Fibroblast of lung (primary cell): ENCODE measurements around the gene ZBTB7B. TPM values are rescaled to one million over a fixed set of nuclear protein-coding genes. Genes with fewer than 3 reads are reported as not detected.

Experiments used
- DNase-seq, 2 donors: peaks; one replicate each; pipeline versions ENCODE4 v3.0.0 to v3.0.0-alpha.2; 2010; ENCODE audit warnings: low read depth in 2 of 2
- H2AFZ ChIP-seq: 2 replicates; pipeline ENCODE4 v1.5.1; 2012; ENCODE audit warnings: low read length, control low read depth, inconsistent platforms
- H3K27ac ChIP-seq: 2 replicates; pipeline ENCODE4 v1.5.1; 2011; ENCODE audit warnings: low read length, control low read depth; ENCODE audit not compliant: insufficient read depth
- H3K27me3 ChIP-seq: 2 replicates; pipeline ENCODE4 v1.5.1; 2011; ENCODE audit warnings: mild to moderate bottlenecking, low read length; ENCODE audit not compliant: control insufficient read depth, insufficient read depth
- H3K36me3 ChIP-seq: 2 replicates; pipeline ENCODE4 v1.5.1; 2011; ENCODE audit warnings: low read length; ENCODE audit not compliant: control insufficient read depth, insufficient read depth
- H3K4me1 ChIP-seq: 2 replicates; pipeline ENCODE4 v1.5.1; 2011; ENCODE audit warnings: low read length; ENCODE audit not compliant: control insufficient read depth, insufficient read depth; ENCODE audit errors: extremely low read depth
- H3K4me2 ChIP-seq: 2 replicates; pipeline ENCODE4 v1.5.1; 2011; ENCODE audit warnings: low read length, control low read depth; ENCODE audit not compliant: insufficient read depth; ENCODE audit errors: extremely low read depth
- H3K4me3 ChIP-seq, 4 experiments: fragments of 200-600 bp in 1 of 4; sonication (generic) in 1 of 4; replicated peaks in 1 of 4; 2 replicates each; pipeline ENCODE4 v1.5.1; 2011 to 2016; ENCODE audit warnings: low read length in 4 of 4, low read depth in 3 of 4, mild to moderate bottlenecking in 3 of 4, control low read depth in 2 of 4, inconsistent platforms in 1 of 4, mixed read lengths in 1 of 4; ENCODE audit not compliant: insufficient read depth in 1 of 4; ENCODE audit errors: control extremely low read depth in 1 of 4
- H3K79me2 ChIP-seq: 2 replicates; pipeline ENCODE4 v1.5.1; 2012; ENCODE audit warnings: mild to moderate bottlenecking, low read length, inconsistent platforms; ENCODE audit not compliant: control insufficient read depth, insufficient read depth
- H3K9ac ChIP-seq: 2 replicates; pipeline ENCODE4 v1.5.1; 2011; ENCODE audit warnings: mild to moderate bottlenecking, low read length, control low read depth; ENCODE audit not compliant: insufficient read depth
- H3K9me3 ChIP-seq: 2 replicates; pipeline ENCODE4 v1.5.1; 2012; ENCODE audit warnings: low read depth, low read length; ENCODE audit not compliant: control insufficient read depth, insufficient read depth
- H4K20me1 ChIP-seq: 2 replicates; pipeline ENCODE4 v1.5.1; 2011; ENCODE audit warnings: low read length; ENCODE audit not compliant: control insufficient read depth, insufficient read depth; ENCODE audit errors: extremely low read depth
- EZH2 ChIP-seq: IDR thresholded peaks from 2 replicates; pipeline ENCODE4 v1.5.1; 2012; ENCODE audit warnings: low read length, control low read depth, mild to moderate bottlenecking; ENCODE audit errors: missing control alignments
- polyA plus RNA-seq, 2 donors: library from polyadenylated mRNA; depleted of rRNA in 1 of 2; stranded (reverse) in 1 of 2; unstranded in 1 of 2; fragments of >200 nt; gene quantifications; 2 replicates each; pipeline ENCODE4 v1.2.1, GENCODE V29; 2011 to 2012; ENCODE audit warnings: missing spikeins in 1 of 2
- total RNA-seq: library from RNA; depleted of rRNA; stranded (reverse); fragments of >200 nt; gene quantifications from 2 replicates; pipeline ENCODE4 v1.2.1, GENCODE V29; 2014
- TF ChIP-seq, protein P1 (sequence below), 2 donors: IDR thresholded peaks in 1 of 2; conservative IDR thresholded peaks in 1 of 2; 1 replicate in 1 of 2; 2 replicates in 1 of 2; pipeline ENCODE4 v1.5.1; 2011 to 2012; ENCODE audit warnings: low read length in 2 of 2, control low read depth in 1 of 2, inconsistent platforms in 1 of 2, low read depth in 1 of 2, mild to moderate bottlenecking in 1 of 2

Gene ZBTB7B
- total and polyA plus RNA-seq, 2 donors (not counting 1 experiment from before 2014, with no cell fraction given): 7.0 to 19.3 TPM

DNA sequence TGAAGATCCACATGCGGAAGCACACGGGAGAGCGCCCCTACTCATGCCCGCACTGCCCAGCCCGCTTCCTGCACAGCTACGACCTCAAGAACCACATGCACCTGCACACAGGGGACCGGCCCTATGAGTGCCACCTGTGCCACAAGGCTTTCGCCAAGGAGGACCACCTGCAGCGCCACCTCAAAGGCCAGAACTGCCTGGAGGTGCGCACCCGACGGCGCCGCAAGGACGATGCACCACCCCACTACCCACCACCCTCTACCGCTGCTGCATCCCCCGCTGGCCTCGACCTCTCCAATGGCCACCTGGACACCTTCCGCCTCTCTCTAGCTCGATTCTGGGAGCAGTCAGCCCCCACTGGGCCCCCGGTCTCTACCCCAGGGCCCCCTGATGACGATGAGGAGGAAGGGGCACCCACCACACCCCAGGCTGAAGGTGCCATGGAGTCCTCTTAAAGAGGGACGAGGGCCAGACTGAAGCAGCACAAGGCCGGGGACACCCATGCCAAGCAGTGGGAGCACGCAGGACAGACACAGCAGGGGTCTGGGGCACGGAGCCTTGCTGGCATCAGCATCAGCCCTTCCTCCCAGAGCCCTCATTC is 13.7 kb downstream of the ZBTB7B start:
- no peaks in the 10 kb centered on the region for H3K79me2 ChIP-seq
- no peaks in the 10 kb centered on the region for H3K9me3 ChIP-seq
- no peak overlapping the region for H3K4me3 ChIP-seq
- no peak for DNase-seq
- H4K20me1 ChIP-seq: no peaks in the 10 kb centered on the region
- no peaks in the 10 kb centered on the region for H3K27me3 ChIP-seq
- peaks cover 16% of the 10 kb centered on the region for H3K4me1 ChIP-seq
- H2AFZ ChIP-seq: no peak overlapping the region
- no peak overlapping the region for H3K9ac ChIP-seq
- no peak overlapping the region for H3K4me2 ChIP-seq
- H3K27ac ChIP-seq: no peak overlapping the region
- TF ChIP-seq, protein P1, sequence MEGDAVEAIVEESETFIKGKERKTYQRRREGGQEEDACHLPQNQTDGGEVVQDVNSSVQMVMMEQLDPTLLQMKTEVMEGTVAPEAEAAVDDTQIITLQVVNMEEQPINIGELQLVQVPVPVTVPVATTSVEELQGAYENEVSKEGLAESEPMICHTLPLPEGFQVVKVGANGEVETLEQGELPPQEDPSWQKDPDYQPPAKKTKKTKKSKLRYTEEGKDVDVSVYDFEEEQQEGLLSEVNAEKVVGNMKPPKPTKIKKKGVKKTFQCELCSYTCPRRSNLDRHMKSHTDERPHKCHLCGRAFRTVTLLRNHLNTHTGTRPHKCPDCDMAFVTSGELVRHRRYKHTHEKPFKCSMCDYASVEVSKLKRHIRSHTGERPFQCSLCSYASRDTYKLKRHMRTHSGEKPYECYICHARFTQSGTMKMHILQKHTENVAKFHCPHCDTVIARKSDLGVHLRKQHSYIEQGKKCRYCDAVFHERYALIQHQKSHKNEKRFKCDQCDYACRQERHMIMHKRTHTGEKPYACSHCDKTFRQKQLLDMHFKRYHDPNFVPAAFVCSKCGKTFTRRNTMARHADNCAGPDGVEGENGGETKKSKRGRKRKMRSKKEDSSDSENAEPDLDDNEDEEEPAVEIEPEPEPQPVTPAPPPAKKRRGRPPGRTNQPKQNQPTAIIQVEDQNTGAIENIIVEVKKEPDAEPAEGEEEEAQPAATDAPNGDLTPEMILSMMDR (conservative IDR thresholded peaks at IDR 0.05 in 1 of 2, IDR thresholded peaks at IDR 0.05 in 1 of 2; ENCODE audit: low read depth in 1 of 2, low read length in 2 of 2): no peak
- no peak for TF ChIP-seq EZH2
- H3K36me3 ChIP-seq: peaks cover 7% of the 10 kb centered on the region

GRCh38 chr1:155017041-155017945 is 14.7 kb downstream of the ZBTB7B start:
- H3K27ac ChIP-seq: peak overlapping the region; percentile 40
- TF ChIP-seq EZH2: no peak
- TF ChIP-seq, protein P1 (conservative IDR thresholded peaks at IDR 0.05 in 1 of 2, IDR thresholded peaks at IDR 0.05 in 1 of 2; ENCODE audit: low read depth in 1 of 2, low read length in 2 of 2): peak; percentile 91 to 95
- no peaks in the 10 kb centered on the region for H4K20me1 ChIP-seq
- H3K4me3 ChIP-seq: peak overlapping the region in 3 of 4 experiments; percentile 2 to 52 (median 36)
- H3K4me1 ChIP-seq: peaks cover 14% of the 10 kb centered on the region
- H3K27me3 ChIP-seq: no peaks in the 10 kb centered on the region
- H2AFZ ChIP-seq: no peak overlapping the region
- peak overlapping the region; percentile 72 for H3K4me2 ChIP-seq
- H3K36me3 ChIP-seq: peaks cover 7% of the 10 kb centered on the region
- no peaks in the 10 kb centered on the region for H3K79me2 ChIP-seq
- no peaks in the 10 kb centered on the region for H3K9me3 ChIP-seq
- peak; percentile 90 to 92 for DNase-seq
- peak overlapping the region; percentile 37 for H3K9ac ChIP-seq

DNA sequence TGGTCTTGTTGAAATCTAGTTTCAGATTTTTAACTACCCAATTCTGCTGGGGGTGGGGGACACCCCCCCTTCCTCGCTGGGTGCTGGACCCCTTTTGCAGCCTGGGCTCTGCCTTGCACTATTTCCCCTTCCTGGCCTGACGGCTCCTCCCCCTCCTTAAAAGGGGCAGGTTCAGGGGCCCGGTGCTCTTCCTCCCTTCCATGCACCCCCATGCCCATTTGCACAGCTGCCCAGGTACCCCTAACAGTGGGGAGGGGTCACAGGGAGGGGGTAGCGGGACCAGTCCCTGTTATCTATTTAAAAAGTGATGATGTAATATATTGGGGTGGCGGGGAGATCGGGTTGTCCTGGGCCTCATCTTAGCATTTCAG is 15.3 kb downstream of the ZBTB7B start:
- Histone ChIP-seq H3K9me3 (no peaks in the 10 kb centered on the region), H3K4me2 (peak overlapping the region; percentile 72), H3K27ac (no peak overlapping the region), H3K9ac (no peak overlapping the region), H3K36me3 (peaks cover 7% of the 10 kb centered on the region), H3K4me1 (peaks cover 14% of the 10 kb centered on the region), H2AFZ (no peak overlapping the region), H4K20me1 (no peaks in the 10 kb centered on the region), H3K4me3 (peak overlapping the region in 2 of 4 experiments; percentile 36 to 52), H3K79me2 (no peaks in the 10 kb centered on the region), H3K27me3 (no peaks in the 10 kb centered on the region)
- no peak for DNase-seq
- no peak for TF ChIP-seq EZH2
- TF ChIP-seq, protein P1 (conservative IDR thresholded peaks at IDR 0.05 in 1 of 2, IDR thresholded peaks at IDR 0.05 in 1 of 2; ENCODE audit: low read depth in 1 of 2, low read length in 2 of 2): no peak
